ENCODE results near the gene BRF1. TPM values are rescaled to one million over a fixed set of nuclear protein-coding genes. Genes with fewer than 3 reads are reported as not detected.

The BRF1 gene
- total and polyA plus RNA-seq, 2 of the 8 experiments (the other 6 are each of a cell fraction or from before 2014, with no cell fraction given): 7.7 to 18.3 TPM

GRCh38 chr14:105204931-105205672 lies 95.7 kb downstream of the BRF1 start (continued):
- no peak for TF ChIP-seq SIN3A (conservative IDR thresholded peaks at IDR 0.05 in 1 of 2, IDR thresholded peaks at IDR 0.05 in 1 of 2; ENCODE audit: low read depth in 1 of 2, low read length in 2 of 2)
- TF ChIP-seq RNF2 (IDR thresholded peaks at IDR 0.05; ENCODE audit: borderline replicate concordance, low read depth, low read length, missing control alignments, poor library complexity, severe bottlenecking): no peak
